ENCODE data around the gene SATB2.

SATB2 gene

GRCh38 chr2:199322151-199322550 lies 135.6 kb downstream of the SATB2 start:
- DNase-seq (ENCODE audit: low read depth) = no peak

GRCh38 chr2:199317646-199318045 lies 140.1 kb downstream of the SATB2 start:
- DNase-seq (ENCODE audit: low read depth) = no peak

- no peak for DNase-seq (ENCODE audit: low read depth)
These were observed 140.9 kb downstream of the SATB2 start for GRCh38 chr2:199316851-199317250.

- no peak for DNase-seq (ENCODE audit: low read depth)
These were observed 142.2 kb downstream of the SATB2 start for GRCh38 chr2:199315299-199316179.

- no peak for DNase-seq (ENCODE audit: low read depth)
These were observed 144.8 kb downstream of the SATB2 start for GRCh38 chr2:199312931-199313330.

- no peak for DNase-seq (ENCODE audit: low read depth)
These were observed 146.8 kb downstream of the SATB2 start for GRCh38 chr2:199310771-199311585.

GRCh38 chr2:199309973-199310372 lies 147.8 kb downstream of the SATB2 start:
- no peak for DNase-seq (ENCODE audit: low read depth)

GRCh38 chr2:199309411-199309810 lies 148.3 kb downstream of the SATB2 start:
- no peak for DNase-seq (ENCODE audit: low read depth)

- no peak for DNase-seq (ENCODE audit: low read depth)
These were observed 149.2 kb downstream of the SATB2 start for GRCh38 chr2:199308567-199308966.

GRCh38 chr2:199307461-199307860 lies 150.3 kb downstream of the SATB2 start:
- DNase-seq (ENCODE audit: low read depth) = no peak

GRCh38 chr2:199306116-199306515 lies 151.6 kb downstream of the SATB2 start:
- DNase-seq (ENCODE audit: low read depth) = no peak

GRCh38 chr2:199303728-199304177 lies 154.0 kb downstream of the SATB2 start:
- DNase-seq (ENCODE audit: low read depth) = no peak

- no peak for DNase-seq (ENCODE audit: low read depth)
These were observed 154.9 kb downstream of the SATB2 start for GRCh38 chr2:199302851-199303250.

- DNase-seq (ENCODE audit: low read depth) = no peak
These were observed 169.3 kb downstream of the SATB2 start for GRCh38 chr2:199288424-199288823.

- DNase-seq (ENCODE audit: low read depth) = no peak
These were observed 175.4 kb downstream of the SATB2 start for GRCh38 chr2:199282309-199282708.

GRCh38 chr2:199279146-199279545 lies 178.6 kb downstream of the SATB2 start:
- no peak for DNase-seq (ENCODE audit: low read depth)

GRCh38 chr2:199278099-199278498 lies 179.6 kb downstream of the SATB2 start:
- DNase-seq (ENCODE audit: low read depth) = no peak

- no peak for DNase-seq (ENCODE audit: low read depth)
These were observed 184.7 kb downstream of the SATB2 start for GRCh38 chr2:199273042-199273511.

GRCh38 chr2:199261936-199262335 lies 195.8 kb downstream of the SATB2 start:
- DNase-seq (ENCODE audit: low read depth) = no peak

GRCh38 chr2:199261239-199261638 lies 196.5 kb downstream of the SATB2 start:
- no peak for DNase-seq (ENCODE audit: low read depth)

GRCh38 chr2:199259671-199260070 lies 198.1 kb downstream of the SATB2 start:
- no peak for DNase-seq (ENCODE audit: low read depth)

GRCh38 chr2:199258291-199258690 lies 199.4 kb downstream of the SATB2 start:
- no peak for DNase-seq (ENCODE audit: low read depth)
